ENCODE measurements around the gene ATF1.
"Not testable (repeated sequence)": the region's sequence is repeated elsewhere in the genome, so short reads cannot be mapped to it uniquely, and the experiment has no call there.

The ATF1 gene

DNA sequence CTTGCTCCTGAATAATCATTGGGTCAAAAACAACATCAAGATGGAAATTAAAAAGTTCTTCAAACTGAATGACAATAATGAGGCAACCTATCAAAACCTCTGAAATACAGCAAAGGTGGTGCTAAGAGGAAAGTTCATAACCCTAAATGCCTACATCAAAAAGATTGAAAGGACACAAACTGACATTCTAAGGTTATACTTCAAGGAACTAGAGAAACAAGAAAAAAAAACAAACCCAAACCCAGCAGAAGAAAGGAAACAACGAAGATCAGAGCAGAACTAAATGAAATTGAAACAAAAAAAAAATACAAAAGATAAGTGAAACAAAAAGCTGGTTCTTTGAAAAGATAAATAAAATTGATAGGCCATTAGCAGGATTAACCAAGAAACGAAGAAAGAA lies 105.0 kb downstream of the ATF1 start:
- not testable (repeated sequence) for DNase-seq
